Fibroblast of mammary gland (primary cell): ENCODE measurements around the gene BTBD10.

Source experiments
- DNase-seq: peaks from one replicate; pipeline ENCODE4 v3.0.0-alpha.2; 2010; ENCODE audit warnings: low read depth
- H3K4me3 ChIP-seq: 2 replicates; pipeline ENCODE4 v1.5.1; 2011; ENCODE audit warnings: low read depth, mild to moderate bottlenecking, low read length, moderate library complexity; ENCODE audit not compliant: control insufficient read depth
- TF ChIP-seq, protein P1 (sequence below): conservative IDR thresholded peaks from 2 replicates; pipeline ENCODE4 v1.5.1; 2011; ENCODE audit warnings: low read depth, low read length, inconsistent platforms; ENCODE audit not compliant: control insufficient read depth, insufficient read depth

Gene BTBD10

GRCh38 chr11:13465909-13466371 lies 2.9 kb upstream of the BTBD10 start:
- H3K4me3 ChIP-seq, result no peak overlapping the region
- TF ChIP-seq, protein P1, sequence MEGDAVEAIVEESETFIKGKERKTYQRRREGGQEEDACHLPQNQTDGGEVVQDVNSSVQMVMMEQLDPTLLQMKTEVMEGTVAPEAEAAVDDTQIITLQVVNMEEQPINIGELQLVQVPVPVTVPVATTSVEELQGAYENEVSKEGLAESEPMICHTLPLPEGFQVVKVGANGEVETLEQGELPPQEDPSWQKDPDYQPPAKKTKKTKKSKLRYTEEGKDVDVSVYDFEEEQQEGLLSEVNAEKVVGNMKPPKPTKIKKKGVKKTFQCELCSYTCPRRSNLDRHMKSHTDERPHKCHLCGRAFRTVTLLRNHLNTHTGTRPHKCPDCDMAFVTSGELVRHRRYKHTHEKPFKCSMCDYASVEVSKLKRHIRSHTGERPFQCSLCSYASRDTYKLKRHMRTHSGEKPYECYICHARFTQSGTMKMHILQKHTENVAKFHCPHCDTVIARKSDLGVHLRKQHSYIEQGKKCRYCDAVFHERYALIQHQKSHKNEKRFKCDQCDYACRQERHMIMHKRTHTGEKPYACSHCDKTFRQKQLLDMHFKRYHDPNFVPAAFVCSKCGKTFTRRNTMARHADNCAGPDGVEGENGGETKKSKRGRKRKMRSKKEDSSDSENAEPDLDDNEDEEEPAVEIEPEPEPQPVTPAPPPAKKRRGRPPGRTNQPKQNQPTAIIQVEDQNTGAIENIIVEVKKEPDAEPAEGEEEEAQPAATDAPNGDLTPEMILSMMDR, result peak; percentile 65
- peak; percentile 61 for DNase-seq

GRCh38 chr11:13463779-13464290 lies 813 bp upstream of the BTBD10 start:
- TF ChIP-seq, protein P1, result no peak
- H3K4me3 ChIP-seq, result peak overlapping the region; percentile 89
- DNase-seq, result peak; percentile 5

- TF ChIP-seq, protein P1, result no peak
- peak; percentile 24 for DNase-seq
- peak overlapping the region; percentile 89 for H3K4me3 ChIP-seq
Observed at GRCh38 chr11:13462311-13462900, 616 bp downstream of the BTBD10 start.

- TF ChIP-seq, protein P1, result no peak
- H3K4me3 ChIP-seq, result no peak overlapping the region
- no peak for DNase-seq
Observed at GRCh38 chr11:13461291-13461690, 1.7 kb downstream of the BTBD10 start.

GRCh38 chr11:13450832-13451397 lies 12.1 kb downstream of the BTBD10 start:
- no peak overlapping the region for H3K4me3 ChIP-seq
- TF ChIP-seq, protein P1, result no peak
- no peak for DNase-seq

GRCh38 chr11:13449522-13449921 lies 13.5 kb downstream of the BTBD10 start:
- TF ChIP-seq, protein P1, result no peak
- no peak for DNase-seq
- H3K4me3 ChIP-seq, result no peak overlapping the region

- TF ChIP-seq, protein P1, result no peak
- H3K4me3 ChIP-seq, result no peak overlapping the region
- DNase-seq, result peak; percentile 48
Observed at GRCh38 chr11:13448876-13449275, 14.1 kb downstream of the BTBD10 start.
